Right atrium auricular region (tissue), 2 donors: ENCODE data around the gene ATAD2B. TPM values are rescaled to one million over a fixed set of nuclear protein-coding genes. Genes with fewer than 3 reads are reported as not detected.
"Not testable (repeated sequence)": the region's sequence is repeated elsewhere in the genome, so short reads cannot be mapped to it uniquely, and the experiment has no call there.

ENCODE experiments used
- DNase-seq: peaks from one replicate; pipeline ENCODE4 v3.0.0-alpha.2; 2019; ENCODE audit warnings: low spot score
- H3K27ac ChIP-seq, 2 donors: fragments of 200-600 bp; sonication (generic); 1 replicate in 1 of 2; 2 replicates in 1 of 2; pipeline ENCODE4 v1.5.1; 2016 to 2019
- H3K27me3 ChIP-seq, 2 donors: fragments of 200-600 bp; sonication (generic); one replicate each; pipeline versions ENCODE4 v1.5.1 to v1.6.0; 2017 to 2019
- H3K36me3 ChIP-seq: fragments of 200-600 bp; sonication (generic); one replicate; pipeline ENCODE4 v1.5.1; 2016
- H3K4me1 ChIP-seq, 2 donors: fragments of 200-600 bp; sonication (generic); one replicate each; pipeline versions ENCODE4 v1.5.1 to v1.6.0; 2017 to 2019
- H3K4me3 ChIP-seq, 2 donors: fragments of 200-600 bp; sonication (generic); 1 replicate in 1 of 2; 2 replicates in 1 of 2; pipeline ENCODE4 v1.5.1; 2017 to 2019; ENCODE audit warnings: mild to moderate bottlenecking in 1 of 2, moderate library complexity in 1 of 2
- H3K9me3 ChIP-seq, 2 donors: fragments of 200-600 bp; sonication (generic); one replicate each; pipeline ENCODE4 v1.5.1; 2019
- CTCF ChIP-seq, 2 donors: fragments of 200-600 bp; sonication (generic); IDR thresholded peaks; one replicate each; pipeline ENCODE4 v1.5.1; 2019; ENCODE audit warnings: antibody characterized with exemption in 2 of 2
- total RNA-seq, 2 donors: library from RNA; depleted of rRNA; stranded (reverse); fragments of >200 nt; gene quantifications; one replicate each; pipeline ENCODE4 v1.1.0, GENCODE V29; 2016

The ATAD2B gene
- total RNA-seq: 1 to 10 TPM; 6.0 to 6.7 TPM

- Histone ChIP-seq H3K27me3 (no peaks in the 10 kb centered on the region), H3K27ac (peak within 1 kb of the TSS; percentile 97 to 98), H3K4me1 (peaks cover 0 to 35% of the 10 kb centered on the region in 2 donors), H3K4me3 (peak within 1 kb of the TSS; percentile 70 to 96), H3K36me3 (no peaks in the 10 kb centered on the region), H3K9me3 (no peaks in the 10 kb centered on the region)
- DNase-seq: peak; percentile 86
- peak; percentile 81 to 94 for TF ChIP-seq CTCF (IDR thresholded peaks at IDR 0.05)
Measured at GRCh38 chr2:23926750-23927571, at the start of gene ATAD2B. ATAD2B (minus strand) TSS chr2:23927123; CDS start chr2:23926770, 353 bp downstream.

GRCh38 chr2:23967846-23968245, 40.9 kb upstream of the ATAD2B start:
- Histone ChIP-seq H3K4me1 (no peaks in the 10 kb centered on the region), H3K36me3 (peaks cover 12% of the 10 kb centered on the region), H3K9me3 (no peaks in the 10 kb centered on the region), H3K27me3 (no peaks in the 10 kb centered on the region), H3K4me3 (no peak overlapping the region), H3K27ac (no peak overlapping the region)
- TF ChIP-seq CTCF (IDR thresholded peaks at IDR 0.05): no peak
- no peak for DNase-seq

- Histone ChIP-seq H3K4me3 (no peak overlapping the region), H3K9me3 (no peaks in the 10 kb centered on the region), H3K4me1 (no peaks in the 10 kb centered on the region), H3K27me3 (no peaks in the 10 kb centered on the region), H3K27ac (no peak overlapping the region), H3K36me3 (no peaks in the 10 kb centered on the region)
- TF ChIP-seq CTCF (IDR thresholded peaks at IDR 0.05): no peak
- DNase-seq: no peak
Measured at GRCh38 chr2:23954325-23955014, 27.5 kb upstream of the ATAD2B start.

- DNase-seq: no peak
- Histone ChIP-seq H3K27me3 (no peaks in the 10 kb centered on the region), H3K36me3 (no peaks in the 10 kb centered on the region), H3K4me3 (no peak overlapping the region), H3K27ac (no peak overlapping the region), H3K9me3 (no peaks in the 10 kb centered on the region), H3K4me1 (no peaks in the 10 kb centered on the region)
- no peak for TF ChIP-seq CTCF (IDR thresholded peaks at IDR 0.05)
Measured at GRCh38 chr2:23953625-23954024, 26.7 kb upstream of the ATAD2B start.

GRCh38 chr2:23952558-23952957, 25.6 kb upstream of the ATAD2B start:
- not testable (repeated sequence) for H3K9me3 ChIP-seq, H3K4me3 ChIP-seq, H3K4me1 ChIP-seq, H3K27me3 ChIP-seq, DNase-seq, H3K27ac ChIP-seq, H3K36me3 ChIP-seq

GRCh38 chr2:23947350-23947749, 20.4 kb upstream of the ATAD2B start:
- H3K36me3 ChIP-seq: no peaks in the 10 kb centered on the region
- no peak overlapping the region for H3K4me3 ChIP-seq
- no peak for DNase-seq
- TF ChIP-seq CTCF (IDR thresholded peaks at IDR 0.05): no peak
- no peaks in the 10 kb centered on the region for H3K9me3 ChIP-seq
- H3K27me3 ChIP-seq: no peaks in the 10 kb centered on the region
- peak overlapping the region in 1 of 2 donors; percentile 11 for H3K27ac ChIP-seq
- H3K4me1 ChIP-seq: peaks cover 0 to 12% of the 10 kb centered on the region in 2 donors
